Measurements from ENCODE around the gene DNAAF5.
A peak's percentile ranks its signal among the peaks of the same experiment; 100 is the strongest.

Gene DNAAF5

DNA sequence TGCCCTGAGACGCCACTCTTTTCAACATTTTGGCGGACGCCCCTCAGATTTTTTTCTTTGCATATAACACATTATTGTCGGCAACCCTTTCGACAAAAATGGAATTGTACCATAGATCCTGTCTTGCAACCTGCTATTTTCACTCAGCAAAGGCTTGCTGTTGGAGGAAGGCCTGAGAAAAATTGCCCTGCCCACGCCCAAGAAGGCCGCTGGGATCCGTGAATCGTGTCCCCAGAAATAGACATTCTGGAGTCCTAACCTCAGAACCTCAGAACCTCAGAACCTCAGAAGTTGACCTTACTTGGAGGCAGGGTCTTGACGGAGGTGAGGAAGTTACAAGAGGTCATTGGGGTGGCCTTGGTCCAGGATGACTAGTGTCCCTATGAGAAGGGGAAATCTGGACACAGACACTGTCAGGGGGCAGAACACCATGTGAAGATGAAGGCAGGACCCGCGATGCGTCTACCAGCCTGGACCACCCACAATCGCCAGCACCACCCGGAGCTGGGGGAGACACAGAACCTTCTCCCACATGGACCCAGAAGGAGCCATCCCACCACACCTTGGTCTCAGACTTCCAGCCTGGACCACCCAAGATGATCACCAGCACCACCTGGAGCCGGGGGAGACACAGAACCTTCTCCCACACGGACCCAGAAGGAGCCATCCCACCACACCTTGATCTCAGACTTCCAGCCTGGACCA lies 19.1 kb upstream of the DNAAF5 start:
- no peak for DNase-seq

DNA sequence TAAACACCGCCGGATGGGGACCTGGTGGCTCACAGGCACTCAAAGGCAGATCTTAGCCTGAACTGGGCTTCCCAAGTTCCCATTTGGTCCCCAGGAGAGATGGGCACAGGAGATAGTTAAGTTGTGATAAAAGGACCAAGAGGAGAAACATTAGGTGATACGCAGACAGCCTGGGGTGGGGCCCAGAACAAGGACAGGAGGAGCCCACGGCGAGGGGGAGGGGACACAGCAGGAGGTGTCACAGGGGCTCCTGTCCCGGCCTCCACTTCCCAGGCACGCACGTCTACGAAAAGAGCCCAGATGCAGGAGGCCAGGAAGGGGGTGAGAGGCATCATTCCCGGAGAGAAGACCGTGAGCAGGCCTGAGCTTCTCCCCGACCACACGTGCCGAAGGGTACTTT lies 16.3 kb upstream of the DNAAF5 start:
- DNase-seq, result no peak

DNA sequence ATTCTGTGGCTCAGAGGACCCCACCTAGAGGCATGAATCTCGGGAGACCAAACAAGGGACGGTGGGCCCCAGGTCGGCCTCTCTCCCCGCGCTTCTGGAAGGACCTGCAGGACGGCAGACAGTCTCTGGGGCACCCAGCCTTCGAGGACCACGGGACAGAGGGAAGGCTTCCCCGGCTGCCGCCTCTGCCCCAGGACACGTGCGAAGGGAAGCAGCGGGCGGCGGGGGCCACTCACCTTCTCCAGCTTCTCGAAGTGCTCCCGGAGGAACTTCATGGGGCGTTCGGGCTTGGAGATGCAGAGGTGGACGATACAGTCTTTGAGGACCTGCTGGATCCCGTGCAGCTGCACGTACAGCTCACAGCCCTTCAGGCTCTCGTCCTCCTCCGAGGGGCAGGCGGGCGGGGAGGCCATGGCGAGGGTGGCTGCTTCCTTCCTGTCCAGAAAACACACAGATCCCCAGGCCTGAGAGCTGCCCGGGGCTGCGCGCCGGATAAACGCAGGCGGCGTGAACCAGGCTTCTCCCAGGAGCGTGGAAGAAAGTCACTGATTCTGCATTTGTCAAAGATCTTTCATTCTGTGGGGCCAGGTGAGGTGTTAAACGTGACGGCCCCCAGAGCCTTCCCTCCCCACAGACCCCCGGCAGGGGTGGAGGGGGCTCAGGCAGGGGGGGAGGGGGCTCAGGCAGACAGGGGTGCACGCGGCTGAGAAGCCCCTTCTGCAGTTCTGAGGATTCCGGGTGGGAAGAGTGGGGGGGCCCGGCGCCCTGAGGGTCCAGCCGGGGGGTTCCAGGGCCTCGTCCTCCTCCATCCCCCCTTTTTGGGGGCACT lies 15.2 kb upstream of the DNAAF5 start:
- no peak for DNase-seq

DNA sequence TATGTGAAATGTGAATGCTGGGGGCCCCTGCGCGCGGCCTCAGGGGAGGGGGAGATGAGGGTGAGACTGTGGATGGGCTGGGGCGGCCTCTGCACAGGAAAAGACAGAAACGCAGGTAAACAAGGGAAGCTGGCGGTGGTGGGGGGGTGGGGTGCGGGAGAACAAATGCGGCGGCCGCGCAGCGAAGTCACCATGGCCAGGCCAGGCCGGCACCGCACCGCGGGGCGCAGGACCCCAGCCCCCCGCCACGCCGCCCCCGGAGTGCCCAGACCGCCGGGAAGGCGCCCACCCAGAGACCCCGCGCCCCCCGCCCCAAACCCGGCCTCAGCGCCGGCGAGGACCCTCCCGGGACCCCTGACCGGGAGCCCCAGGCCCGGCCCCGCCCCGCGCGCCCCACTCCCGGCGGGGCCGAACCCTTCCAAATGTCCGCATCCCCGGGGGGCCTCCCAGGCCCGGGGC lies 14.5 kb upstream of the DNAAF5 start:
- no peak for DNase-seq

DNA sequence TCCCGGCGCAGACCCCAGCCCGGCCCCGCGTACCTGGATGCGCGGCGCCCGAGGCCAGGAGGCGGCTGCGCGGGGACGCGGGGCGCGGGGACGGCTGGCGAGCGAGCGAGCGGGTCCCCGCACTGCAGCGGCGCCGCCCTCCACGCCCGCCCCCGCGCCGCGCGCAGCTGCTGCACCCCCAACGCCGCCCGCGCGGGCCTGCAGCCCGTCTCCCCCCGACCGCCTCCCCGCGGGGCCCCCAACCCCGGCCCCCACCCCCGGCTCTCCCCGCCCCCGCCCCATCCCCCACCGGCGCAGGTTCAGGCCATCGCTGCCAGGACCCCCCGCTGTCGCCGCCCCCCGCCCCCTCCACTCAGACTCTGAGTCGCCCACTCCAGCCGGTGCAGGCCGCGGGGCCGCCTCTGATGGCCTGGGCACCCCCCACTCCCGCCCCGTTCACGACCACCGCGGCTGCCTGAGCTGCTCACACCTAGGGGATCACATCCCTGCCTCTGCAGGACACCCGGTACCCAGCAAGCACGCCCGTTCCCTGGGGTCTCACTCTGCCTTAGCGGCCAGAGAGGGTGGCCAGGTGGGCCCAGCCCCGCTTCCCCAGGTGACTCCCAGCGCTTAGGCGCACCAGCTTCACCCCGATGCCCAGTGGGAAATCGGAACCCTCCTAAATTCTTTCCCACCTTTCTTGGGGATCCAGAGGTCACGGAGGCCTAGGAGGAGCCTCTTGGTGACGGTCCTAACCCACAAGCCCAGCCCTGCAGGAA lies 13.9 kb upstream of the DNAAF5 start:
- no peak for DNase-seq

DNA sequence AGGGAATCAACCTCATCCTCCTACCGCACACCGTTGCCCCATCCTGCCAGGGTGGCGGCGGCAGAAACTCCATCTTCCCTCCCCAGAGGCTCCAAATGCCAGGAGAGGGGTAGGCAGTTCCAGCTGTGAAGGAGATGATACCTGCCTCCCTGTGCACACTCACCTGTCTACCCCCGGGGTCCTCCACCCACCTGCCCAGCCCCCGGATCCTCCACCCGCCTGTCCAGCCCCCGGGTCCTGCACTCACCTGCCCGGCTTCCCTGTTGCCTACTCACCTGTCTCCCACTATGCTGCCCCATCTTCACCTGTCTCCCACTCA lies 13.4 kb upstream of the DNAAF5 start:
- DNase-seq, result no peak

DNA sequence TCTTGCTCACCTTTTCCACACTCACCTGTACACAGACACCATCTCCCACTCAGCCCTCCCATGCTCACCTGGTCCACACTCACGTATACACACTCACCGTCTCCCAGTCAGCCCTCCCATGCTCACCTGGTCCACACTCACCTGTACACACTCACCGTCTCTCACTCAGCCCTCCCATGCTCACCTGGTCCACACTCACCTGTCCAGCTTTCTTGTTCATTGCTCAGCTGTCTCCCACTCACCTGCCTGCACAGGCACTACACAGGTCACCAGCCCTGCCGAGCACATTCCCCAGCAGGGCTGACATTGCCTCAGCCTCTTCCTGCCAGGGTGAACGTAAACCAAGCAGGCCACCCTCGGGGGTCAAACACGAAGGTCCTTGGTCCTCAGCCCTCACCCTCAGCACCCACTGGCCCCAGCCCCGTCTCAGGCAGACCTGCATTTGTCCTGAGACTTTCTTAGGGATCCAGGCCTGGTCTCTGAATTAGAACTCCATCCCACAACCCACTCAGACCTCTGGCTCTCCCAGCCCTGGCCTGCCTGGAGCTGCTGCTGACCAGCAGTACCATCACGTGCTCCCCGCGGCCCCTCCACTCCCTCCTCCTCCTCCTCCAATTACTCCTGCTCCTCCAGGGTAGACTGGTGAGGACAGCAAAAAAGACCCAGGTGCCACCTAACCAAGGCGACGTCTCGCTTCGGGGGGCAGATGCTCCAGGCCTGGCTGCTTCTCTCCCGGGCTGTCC lies 12.8 kb upstream of the DNAAF5 start:
- no peak for DNase-seq

DNA sequence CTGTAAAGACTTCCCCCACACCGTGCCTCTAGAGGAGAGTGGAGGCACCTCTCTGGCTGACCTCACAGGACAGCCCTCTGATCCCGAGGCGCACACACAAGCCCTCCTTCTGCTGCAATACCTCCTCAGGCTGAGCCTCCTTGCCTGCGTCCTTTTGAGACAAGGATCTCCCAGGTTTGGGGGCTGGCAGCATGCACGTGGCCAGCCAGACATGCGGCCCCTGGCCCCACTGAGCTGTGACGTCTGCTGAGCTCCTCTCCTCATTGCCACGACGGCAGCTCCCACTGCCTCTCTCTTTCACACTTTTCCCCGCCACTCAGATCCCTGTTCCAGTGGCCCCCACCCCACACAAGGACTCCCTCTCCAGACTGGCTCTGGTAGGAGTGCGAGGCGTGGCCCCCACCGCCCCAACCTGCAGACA lies 12.2 kb upstream of the DNAAF5 start:
- DNase-seq, result no peak

DNA sequence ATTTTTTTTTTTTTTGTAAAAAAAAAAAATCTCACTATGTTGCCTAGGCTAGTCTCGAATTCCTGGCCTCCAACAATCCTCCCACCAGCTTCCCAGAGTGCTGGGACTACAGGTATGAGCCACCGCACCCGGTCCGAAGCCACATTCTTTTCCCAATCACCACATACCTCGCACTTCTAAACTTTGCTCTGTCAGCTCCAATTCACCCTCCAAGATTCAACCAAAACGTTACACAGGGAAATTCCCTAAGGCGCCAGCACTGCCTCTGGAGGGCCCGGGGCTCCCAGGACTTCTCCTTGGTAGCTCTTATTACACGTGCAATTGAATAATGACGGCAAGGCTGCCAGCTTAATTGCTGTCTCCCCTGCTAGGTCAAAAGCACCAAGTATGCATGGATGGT lies 10.3 kb upstream of the DNAAF5 start:
- DNase-seq, result no peak

DNA sequence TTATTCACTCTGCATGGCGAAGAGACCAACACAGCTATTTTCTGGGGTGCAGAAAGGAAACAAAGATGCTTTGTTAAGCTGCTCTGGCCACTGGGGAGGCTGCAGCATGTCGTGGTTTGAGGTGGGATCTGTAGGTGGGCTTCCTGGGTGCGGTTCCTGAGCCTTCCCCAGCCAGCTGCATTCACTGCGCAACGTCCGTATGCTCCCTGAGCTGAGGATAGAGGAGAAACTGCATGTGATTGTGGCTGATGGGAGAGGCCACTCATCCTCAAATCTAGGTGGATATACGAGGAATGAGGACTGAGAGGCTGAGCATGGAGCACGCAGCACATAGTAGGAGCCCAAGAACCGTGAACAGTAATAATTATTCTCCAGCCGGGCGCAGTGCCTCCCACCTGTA lies 9.9 kb upstream of the DNAAF5 start:
- DNase-seq, result no peak

DNA sequence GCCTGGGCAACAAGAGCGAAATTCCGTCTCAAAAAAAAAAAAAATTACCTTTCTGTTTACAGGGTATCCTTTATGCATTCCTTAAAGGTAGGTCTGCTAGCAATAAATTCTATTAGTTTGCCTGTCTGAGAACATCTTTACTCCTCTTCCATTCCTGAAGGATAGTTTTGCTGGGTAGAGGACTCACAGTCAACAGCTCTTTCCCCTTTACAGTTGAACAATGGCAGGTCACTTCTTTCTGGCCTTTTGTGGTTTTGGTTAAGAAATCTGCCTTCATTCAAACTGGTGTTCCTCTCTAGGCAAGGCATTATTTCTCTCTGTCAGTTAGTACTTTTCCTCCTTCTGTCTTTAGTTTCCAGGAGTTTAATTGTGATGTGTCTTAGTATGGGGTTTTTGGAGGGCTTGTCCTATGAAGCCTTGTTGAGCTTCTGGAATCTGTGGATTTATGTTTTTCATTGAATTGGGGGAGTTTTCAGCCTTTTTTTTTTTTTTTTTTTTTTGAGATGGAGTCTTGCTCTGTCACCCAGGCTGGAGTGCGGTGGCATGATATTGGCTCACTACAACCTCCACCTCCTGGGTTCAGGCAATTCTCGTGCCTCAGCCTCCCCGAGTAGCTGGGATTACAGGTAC lies 4.8 kb upstream of the DNAAF5 start:
- no peak for DNase-seq

DNA sequence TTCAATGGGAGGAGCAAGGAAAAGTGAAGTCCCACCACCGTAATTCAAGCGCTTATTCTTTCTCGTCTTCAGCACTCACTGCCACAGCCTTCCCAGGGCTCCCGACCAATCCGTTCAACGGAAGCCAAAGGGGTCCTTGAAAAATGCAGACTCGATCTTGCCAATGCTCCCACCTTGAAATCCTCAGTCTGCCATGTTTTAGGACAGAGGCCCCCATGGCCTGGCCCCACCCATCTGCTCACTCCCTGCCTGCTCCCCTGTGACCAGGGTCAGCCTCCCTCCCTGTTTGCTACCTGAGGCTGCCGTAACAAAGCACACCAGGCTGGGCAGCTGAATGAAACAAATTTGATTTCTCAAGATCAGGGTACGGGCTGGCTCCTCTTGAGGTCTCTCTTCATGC lies 3.0 kb upstream of the DNAAF5 start:
- no peak for DNase-seq

DNA sequence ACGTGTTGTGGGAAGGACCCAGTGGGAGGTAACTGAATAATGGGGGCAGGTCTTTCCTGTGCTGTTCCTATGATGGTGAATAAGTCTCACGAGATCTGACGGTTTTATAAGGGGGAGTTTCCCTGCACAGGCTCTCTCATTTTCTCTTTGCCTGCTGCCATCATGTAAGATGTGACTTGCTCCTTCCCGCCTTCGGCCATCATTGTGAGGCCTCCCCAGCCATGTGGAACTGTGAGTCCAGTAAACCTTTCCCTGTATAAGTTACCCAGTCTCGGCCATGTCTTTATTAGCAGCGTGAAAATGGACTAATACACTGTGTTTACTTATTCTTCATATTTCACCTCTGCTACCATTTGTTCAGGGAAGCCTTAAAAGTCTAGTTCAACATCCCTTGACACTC lies 2.2 kb upstream of the DNAAF5 start:
- DNase-seq, result no peak

DNA sequence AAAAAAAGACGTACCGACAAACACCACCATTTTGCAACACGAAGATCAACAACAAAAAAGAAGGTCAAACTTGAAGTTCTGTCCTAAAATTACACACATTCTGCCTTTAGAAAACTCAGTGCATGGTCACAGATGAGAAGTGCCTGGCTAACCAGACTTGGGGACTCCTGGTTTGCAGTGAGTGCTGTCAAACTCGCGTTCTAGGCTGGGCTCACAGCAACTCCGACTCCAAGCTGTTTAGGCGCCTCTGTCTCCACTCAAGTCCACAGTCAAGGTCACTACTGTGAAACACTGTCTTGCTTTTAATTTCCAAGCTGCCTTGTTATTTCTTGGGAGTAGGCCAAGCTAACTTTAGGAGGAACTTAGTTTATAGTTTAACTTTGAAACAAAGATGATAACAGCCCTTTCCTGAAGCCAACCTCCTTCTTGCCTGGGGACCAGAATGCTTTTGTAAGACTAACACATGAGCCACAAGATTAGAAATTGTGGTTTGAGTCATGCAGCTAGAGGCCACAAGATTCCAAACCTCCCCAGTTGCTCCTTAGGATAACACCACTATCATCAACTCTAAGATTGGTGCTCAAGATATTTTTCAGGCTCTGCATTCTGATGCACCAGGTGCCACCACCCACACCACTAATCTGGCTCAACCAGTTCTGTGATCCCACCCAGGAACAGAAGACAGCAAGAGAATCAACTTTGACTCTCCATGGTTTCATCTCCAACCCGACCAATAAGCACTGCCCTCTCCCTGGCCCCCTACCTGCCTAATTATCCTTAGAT lies 1.1 kb upstream of the DNAAF5 start:
- DNase-seq, result no peak

DNA sequence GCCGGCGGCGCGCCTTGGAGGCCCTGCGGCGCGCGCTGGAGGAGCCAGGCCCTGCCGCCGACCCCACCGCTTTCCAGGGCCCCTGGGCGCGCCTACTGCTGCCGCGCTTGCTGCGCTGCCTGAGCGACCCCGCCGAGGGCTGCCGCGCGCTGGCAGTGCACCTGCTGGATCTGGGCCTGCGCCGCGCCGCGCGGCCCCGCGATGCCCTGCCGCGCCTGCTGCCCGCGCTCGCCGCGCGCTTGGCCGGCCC lies 280 bp downstream of the DNAAF5 start:
- no peak for DNase-seq

DNA sequence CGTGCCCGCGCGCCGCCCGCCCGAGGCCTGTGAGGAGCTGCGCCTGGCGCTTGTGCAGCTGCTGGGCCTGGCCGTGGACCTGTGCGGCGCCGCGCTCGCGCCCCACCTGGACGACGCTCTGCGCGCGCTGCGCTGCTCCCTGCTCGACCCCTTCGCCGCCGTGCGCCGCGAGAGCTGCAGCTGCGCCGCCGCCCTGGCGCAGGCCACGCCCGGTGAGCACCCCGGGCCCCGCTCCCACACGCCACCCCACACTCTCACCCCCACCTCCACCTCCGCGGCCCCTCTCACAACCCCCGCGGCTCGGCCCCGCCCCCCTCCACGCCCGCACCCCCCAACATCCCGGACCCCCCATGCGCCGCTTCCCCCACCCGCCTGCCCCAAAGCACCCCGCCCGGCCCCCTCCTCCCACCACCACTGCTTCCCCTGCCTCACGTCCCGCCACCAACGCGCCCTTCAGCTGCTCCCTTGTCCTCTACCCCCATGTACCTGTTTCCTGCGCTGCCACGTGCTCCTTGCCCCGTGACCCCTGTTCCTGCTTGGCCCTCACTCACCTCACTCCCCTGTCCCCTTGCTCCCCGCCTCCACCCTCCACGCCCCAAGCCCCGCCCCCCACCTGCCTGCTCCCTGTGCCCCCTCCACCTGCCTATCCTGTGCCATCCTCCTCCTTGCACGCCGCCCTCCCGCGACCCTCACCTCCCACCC lies 756 bp downstream of the DNAAF5 start, which contains the start of gene PRKAR1B:
TSS of gene PRKAR1B (minus strand) at position 178 of the 702 bp plus-strand sequence. CDS start 15,776 bp downstream, outside the sequence.
- DNase-seq, result peak; percentile 7

DNA sequence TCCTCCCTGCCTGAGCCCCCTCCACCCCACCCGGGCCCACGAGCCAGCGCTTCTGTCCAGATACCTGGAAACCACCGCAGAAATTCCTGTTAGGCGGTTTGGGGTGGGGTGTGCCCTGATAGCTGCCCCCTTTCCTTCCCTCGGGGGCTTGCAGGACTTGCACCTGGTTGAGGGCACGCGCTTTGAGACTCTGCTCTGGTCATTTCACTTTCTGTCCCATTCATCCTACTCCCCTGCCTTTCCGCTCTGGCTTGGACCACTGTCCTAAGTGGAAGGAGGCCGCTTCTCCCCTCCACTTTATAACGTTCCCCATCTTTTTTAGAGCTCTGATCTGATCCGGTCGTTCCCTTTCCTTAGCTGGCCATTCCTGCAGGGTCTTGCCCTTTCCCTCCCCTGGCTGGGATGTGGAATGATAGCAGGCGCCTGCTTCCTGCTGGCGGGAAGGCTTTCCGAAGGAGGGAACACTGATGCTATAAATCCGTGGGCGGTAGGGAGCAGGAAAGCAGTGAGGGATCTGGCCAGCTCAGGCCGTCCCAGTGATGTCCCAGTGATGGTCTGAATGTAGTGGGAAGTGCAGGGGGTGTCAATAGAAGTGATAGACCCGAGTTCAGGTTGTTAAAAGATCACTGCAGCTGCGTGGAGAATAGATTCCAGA lies 1.4 kb downstream of the DNAAF5 start:
- no peak for DNase-seq

DNA sequence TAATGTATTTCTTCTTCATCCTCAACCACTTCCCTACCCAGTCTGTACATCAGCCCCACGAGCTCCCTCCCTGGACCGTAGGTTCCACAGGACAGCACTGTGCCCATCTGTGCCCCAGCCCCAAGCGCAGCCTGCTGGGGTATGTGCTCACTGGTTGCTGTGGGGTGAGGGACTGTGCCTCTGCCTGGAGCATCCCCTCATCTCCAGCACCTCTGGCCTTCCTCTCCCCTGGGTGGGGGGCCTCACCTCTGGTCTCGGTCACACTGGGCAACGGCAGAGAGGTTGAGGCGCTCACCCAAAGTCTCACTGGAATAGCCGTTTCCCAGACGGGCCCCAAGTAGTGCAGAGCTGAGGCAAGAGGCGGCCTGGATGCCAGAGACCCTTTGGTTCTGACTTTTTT lies 2.1 kb downstream of the DNAAF5 start:
- no peak for DNase-seq

DNA sequence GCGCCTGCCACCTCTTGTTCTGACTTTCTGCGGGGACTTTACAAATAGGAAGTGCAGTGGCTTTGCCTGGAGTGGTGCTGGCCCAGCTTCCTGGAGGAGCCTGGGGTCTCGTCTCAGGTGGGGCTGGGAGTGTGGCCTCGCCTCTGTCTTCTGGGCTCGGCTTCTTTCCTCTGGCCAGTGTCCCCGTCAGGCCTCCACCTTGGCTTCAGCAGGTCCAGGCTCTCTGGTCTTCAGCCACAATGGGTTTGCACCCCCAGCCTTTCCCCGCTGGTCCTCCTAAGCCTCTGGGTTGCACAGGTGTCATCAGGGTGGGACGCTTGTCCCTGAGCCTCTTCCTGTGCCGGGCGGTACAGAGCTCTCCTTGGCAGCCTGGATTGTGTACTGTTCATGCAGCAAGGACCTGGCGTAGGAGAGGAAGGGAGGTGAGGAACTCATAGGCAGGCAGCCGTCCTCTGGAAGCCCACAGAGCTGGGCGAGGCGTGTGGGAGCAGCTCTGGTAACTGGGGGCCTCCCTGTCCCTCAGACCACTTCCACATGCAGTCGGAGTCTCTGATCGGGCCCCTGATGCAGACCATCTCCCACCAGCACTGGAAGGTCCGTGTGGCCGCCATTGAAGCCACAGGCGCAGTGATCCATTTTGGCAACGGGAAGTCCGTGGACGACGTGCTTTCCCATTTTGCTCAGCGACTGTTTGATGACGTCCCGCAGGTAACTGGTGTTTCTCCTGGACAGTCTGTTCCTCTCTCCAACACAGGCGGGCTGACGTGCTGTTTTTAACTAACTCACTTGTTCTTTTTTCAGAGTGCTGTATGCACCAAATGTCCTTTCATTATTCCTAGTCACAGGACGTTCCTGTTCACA lies 2.9 kb downstream of the DNAAF5 start:
- DNase-seq, result no peak

Measured in NCI-H1417 treated with DMSO at 0.1 percent for 48 hours (cell line).